Activated effector memory CD4-positive, alpha-beta T cell treated with anti-CD3 and anti-CD28 coated beads, Interleukin-2, amount 50 U/mL, for 16 hours (primary cell): ENCODE measurements around the gene VTN.

ENCODE experiments used
- DNase-seq: peaks from one replicate; pipeline ENCODE4 v3.0.0-alpha.2; 2020

The VTN gene

GRCh38 chr17:28395426-28395825, 25.3 kb upstream of the VTN start:
- no peak for DNase-seq

- DNase-seq = no peak
Measured at GRCh38 chr17:28394337-28395116, 24.4 kb upstream of the VTN start.

- no peak for DNase-seq
Measured at GRCh38 chr17:28392491-28392890, 22.4 kb upstream of the VTN start.

DNA sequence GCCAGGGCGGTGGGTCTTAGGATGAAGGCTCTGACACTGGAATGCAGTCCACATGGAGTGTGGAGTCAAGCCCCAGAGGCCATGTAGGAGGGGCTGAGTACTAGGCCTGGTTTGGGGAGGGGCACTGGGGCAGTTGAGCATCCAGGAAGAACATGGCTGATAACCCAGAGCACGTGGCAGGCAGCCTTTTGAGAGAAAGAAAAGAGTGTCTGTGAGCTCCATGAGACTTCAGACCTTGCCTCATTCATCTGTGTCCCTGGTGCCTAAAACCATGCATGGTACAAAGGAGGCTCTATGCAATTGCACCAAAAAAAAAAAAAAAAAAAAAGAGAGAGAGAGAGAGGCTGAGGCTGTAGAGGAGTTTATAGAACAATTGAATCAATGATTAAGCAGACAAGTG, 21.3 kb upstream of the VTN start:
- DNase-seq = no peak

DNA sequence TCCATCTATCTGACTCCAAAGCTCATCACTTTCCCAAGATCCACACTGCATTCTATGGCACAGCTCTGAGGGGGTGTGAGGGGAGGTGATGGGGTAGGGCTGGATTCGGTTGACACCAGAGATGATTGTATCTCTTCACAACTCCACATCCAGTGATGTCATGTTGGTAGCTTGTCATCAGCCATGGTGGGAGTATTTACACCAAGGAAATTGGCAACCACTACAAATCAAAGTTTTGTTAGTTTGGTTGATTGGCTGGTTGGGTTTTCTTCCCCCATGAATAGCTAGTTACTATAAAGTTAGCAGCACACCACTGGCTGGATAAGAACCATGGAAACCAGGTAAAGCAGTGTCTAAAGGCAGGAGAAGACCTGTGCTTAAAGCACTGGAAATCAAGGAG, 20.9 kb upstream of the VTN start:
- no peak for DNase-seq

GRCh38 chr17:28390563-28390962, 20.5 kb upstream of the VTN start:
- no peak for DNase-seq

DNA sequence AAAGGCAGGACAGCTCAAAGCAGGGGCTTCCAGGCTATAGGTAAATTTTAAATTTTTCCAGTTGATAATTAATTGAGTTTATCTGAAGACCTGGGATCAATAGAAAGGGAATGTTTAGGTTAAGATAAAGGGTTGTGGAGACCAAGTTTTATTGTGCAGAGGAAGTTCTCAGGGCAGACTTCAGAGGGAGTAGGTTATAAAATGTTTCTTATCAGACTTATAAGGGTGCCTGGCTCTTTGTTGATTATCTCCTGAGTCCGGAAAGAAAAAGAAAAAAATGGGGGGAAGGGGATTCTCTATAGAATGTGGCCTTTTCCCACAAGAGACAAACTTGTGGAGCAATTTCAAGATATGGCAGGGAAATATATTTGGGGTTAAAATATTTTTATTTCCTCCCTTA, 20.0 kb upstream of the VTN start:
- no peak for DNase-seq

DNA sequence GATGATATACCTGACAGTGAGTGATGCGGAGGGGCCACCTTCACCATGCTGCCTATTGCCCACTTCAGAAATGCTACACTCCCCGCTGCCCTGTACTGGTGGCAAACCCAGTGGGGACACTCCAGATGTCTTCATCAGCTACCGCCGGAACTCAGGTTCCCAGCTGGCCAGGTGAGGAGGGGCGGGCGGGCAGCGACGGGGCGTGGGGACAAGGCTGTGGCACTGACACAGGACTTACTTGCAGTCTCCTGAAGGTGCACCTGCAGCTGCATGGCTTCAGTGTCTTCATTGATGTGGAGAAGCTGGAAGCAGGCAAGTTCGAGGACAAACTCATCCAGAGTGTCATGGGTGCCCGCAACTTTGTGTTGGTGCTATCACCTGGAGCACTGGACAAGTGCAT, 18.0 kb upstream of the VTN start:
- no peak for DNase-seq

- no peak for DNase-seq
Measured at GRCh38 chr17:28386391-28386790, 16.3 kb upstream of the VTN start.

DNA sequence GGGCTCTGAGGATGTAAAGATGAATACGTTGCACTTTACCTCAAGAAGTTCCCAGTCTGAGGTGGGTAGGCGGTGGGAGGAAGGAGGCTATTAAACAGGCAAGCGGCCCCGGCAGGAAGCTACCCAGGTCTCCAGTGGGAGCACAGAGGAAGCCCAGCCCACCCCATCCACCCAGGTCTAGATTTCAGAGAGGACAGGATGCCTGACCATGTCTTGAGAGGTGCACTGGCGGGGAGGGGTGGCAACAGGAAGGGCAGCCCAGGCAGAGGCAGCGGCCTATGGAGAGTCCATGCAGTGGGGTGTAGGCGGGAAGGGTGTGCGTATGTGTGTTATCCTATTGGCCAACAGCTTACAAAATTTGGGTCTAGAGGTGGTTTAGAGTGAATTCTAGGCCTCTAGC, 15.3 kb upstream of the VTN start:
- DNase-seq = no peak

DNA sequence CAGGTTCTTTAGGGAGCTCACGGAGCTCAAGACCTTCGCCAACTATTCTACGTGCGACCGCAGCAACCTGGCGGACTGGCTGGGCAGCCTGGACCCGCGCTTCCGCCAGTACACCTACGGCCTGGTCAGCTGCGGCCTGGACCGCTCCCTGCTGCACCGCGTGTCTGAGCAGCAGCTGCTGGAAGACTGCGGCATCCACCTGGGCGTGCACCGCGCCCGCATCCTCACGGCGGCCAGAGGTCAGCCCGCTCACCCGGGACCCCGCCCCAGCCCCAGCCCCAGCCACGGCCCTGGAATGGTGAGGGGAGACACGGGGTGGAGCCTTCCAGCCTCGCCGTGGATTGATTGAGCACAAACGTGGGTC, 14.9 kb upstream of the VTN start:
- no peak for DNase-seq

DNA sequence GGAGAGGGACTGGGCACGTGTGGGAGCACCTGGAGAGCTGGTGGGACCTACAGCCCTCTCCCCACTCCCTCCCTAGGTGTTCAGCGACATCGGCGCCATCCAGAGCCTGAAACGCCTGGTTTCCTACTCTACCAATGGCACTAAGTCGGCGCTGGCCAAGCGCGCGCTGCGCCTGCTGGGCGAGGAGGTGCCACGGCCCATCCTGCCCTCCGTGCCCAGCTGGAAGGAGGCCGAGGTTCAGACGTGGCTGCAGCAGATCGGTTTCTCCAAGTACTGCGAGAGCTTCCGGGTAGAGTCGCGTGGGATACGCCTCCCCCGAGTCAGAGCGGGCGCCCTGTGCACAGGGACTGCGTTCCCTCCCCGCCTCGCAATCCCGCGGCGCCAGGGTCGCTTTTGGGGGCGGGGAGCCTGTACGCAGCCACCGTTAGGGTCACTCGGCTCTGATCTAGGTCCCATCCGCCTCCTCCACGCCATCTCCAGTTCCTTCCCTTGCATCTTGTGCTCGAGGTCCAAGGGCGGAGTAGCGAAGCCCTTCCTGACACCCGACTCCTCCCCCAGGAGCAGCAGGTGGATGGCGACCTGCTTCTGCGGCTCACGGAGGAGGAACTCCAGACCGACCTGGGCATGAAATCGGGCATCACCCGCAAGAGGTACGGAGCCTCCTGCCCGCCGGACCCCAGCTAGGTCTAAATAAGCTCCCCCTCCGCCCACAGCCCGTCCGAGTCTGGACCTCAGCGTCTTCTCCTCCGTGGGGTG, 14.4 kb upstream of the VTN start:
- peak; percentile 87 for DNase-seq

GRCh38 chr17:28381141-28381825, 11.2 kb upstream of the VTN start:
- DNase-seq = no peak

- no peak for DNase-seq
Measured at GRCh38 chr17:28379814-28380801, 10.0 kb upstream of the VTN start.

GRCh38 chr17:28372945-28373274, 2.8 kb upstream of the VTN start:
- DNase-seq = no peak

GRCh38 chr17:28372203-28372944, 2.3 kb upstream of the VTN start:
- DNase-seq = peak; percentile 68

DNA sequence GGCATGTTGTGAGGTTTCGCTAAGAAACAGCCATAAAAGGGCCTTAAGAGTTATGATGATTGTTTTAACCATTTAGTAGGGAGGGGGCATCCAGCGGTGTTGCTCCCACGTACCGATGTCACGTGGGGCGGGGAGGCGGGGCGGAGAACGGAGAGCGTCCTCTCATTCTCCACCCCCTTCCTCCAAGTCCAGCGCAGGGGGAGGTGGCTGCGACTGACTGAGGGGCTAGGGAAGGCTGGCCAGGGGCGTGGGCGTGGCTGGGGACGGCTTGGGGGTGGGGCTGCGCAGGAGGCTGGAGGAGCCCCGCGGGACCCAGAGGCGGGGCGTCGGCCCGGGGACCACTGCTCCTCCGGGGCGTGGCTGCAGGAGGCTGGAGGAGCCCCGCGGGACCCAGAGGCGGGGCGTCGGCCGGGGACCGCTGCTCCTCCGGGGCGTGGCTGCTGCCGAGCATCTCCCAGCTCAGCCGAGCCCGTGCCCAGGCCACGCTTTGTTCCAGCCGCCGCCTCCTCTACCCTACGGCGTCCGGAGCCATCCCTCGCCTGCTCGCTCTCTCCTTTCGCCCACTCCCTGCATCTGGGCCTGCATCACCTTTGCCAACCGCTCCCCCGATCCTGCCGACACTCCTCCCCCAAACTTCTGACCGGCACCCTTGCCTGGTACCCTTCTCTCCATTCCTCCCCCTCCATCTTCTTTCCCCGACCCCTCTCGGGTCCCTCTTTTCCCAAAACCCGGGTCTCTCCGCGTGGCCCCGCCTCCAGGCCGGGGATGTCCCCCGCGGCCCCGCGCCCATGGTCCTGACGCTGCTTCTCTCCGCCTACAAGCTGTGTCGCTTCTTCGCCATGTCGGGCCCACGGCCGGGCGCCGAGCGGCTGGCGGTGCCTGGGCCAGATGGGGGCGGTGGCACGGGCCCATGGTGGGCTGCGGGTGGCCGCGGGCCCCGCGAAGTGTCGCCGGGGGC, 1.4 kb upstream of the VTN start, which contains the start of gene SARM1:
Gene SARM1, plus strand, starts transcription at position 450 of the 958 bp plus-strand sequence. Its CDS starts 339 bp downstream, at position 789.
- DNase-seq = peak; percentile 94

GRCh38 chr17:28370744-28371103, 617 bp upstream of the VTN start:
- DNase-seq = no peak

DNA sequence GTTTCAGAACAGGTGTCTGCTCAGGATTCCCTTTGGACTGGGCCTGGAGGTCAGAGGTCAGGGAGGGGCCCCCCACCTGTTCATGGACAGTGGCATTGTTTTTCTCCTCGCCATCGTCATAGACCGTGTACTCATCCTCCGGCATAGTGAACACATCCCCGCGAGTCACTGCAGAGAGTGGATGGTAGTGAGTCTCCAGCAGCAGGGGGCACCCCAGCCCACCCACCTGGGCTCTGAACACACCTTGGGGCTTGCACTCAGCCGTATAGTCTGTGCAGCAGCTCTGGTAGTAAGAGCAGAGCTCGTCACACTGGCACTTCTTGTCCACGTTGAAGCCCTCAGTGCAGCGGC, 448 bp downstream of the VTN start:
- no peak for DNase-seq

GRCh38 chr17:28368915-28369683, 1.0 kb downstream of the VTN start:
- no peak for DNase-seq
